Naive thymus-derived CD8-positive, alpha-beta T cell (primary cell): Measurements from ENCODE around the gene NDUFA3. TPM values are rescaled to one million over a fixed set of nuclear protein-coding genes. Genes with fewer than 3 reads are reported as not detected.

ENCODE experiments used
- ATAC-seq, 2 donors: fragments of 150-1000 bp; cut with Tn5 transposase in 1 of 2; sonication (Bioruptor Pico), chemical (Tn5 transposase) in 1 of 2; 1 replicate in 1 of 2; 2 replicates in 1 of 2; pipeline ENCODE4 v1.10.0; 2021; ENCODE audit warnings: mild to moderate bottlenecking in 2 of 2, moderate library complexity in 2 of 2
- POLR2A ChIA-PET: fragments of 350-600 bp; sonication (Branson Sonifier 250); formaldehyde crosslinking; loops from one replicate; lab custom pipeline; 2021; ENCODE audit warnings: antibody characterized with exemption; lab: Charles Lee
- DNase-seq, 10 donors: peaks; one replicate each; pipeline versions ENCODE4 v3.0.0 to v3.0.0-alpha.2; 2020 to 2022
- H3K27ac Mint-ChIP-seq, 10 donors: one replicate each; pipeline ENCODE4 v1.8.0; 2020 to 2022; ENCODE audit warnings: mild to moderate bottlenecking in 10 of 10, mixed read lengths in 10 of 10, moderate library complexity in 4 of 10, inconsistent platforms in 1 of 10
- H3K27me3 Mint-ChIP-seq, 5 donors: one replicate each; pipeline ENCODE4 v1.8.0; 2021 to 2022; ENCODE audit warnings: mixed read lengths in 5 of 5
- H3K36me3 Mint-ChIP-seq, 3 donors: one replicate each; pipeline ENCODE4 v1.8.0; 2020 to 2022; ENCODE audit warnings: mixed read lengths in 3 of 3, mild to moderate bottlenecking in 2 of 3, inconsistent platforms in 1 of 3
- H3K4me1 Mint-ChIP-seq, 4 donors: one replicate each; pipeline ENCODE4 v1.8.0; 2021 to 2022; ENCODE audit warnings: mixed read lengths in 4 of 4
- H3K4me3 Mint-ChIP-seq, 10 donors: one replicate each; pipeline ENCODE4 v1.8.0; 2020 to 2022; ENCODE audit warnings: mild to moderate bottlenecking in 10 of 10, mixed read lengths in 10 of 10, moderate library complexity in 6 of 10, inconsistent platforms in 1 of 10
- H3K9me3 Mint-ChIP-seq, 9 donors: one replicate each; pipeline ENCODE4 v1.8.0; 2020 to 2022; ENCODE audit warnings: mixed read lengths in 9 of 9, mild to moderate bottlenecking in 3 of 9, inconsistent platforms in 1 of 9, moderate library complexity in 1 of 9
- polyA plus RNA-seq, 3 donors: library from polyadenylated mRNA; unstranded; fragments of 300-500 nt; fragmentation: Illumina TruSeq; gene quantifications; one replicate each; pipeline ENCODE4 v1.2.3, GENCODE V29; 2021
- total RNA-seq, 8 experiments: library from RNA in 2 of 8; stranded (reverse) in 2 of 8; gene quantifications; one replicate each; pipeline ENCODE4 v1.2.3 and lab custom pipeline; 2021 to 2026

The NDUFA3 gene
- total and polyA plus RNA-seq, 5 experiments from 2014 or later = 103 to 564 (median 489) TPM

GRCh38 chr19:54147676-54148075 lies 45.0 kb downstream of the NDUFA3 start:
- POLR2A ChIA-PET = interaction anchor here (2.9 to 5.4 kb wide), 2 partner anchors 10 to 12 kb away, joined by 10 to 36 read pairs; partner anchors contain the start of genes CNOT3 and LENG1
- Mint-ChIP-seq H3K36me3 (peaks cover 0 to 87% (median 10%) of the 10 kb centered on the region in 3 donors), H3K9me3 (no peaks in the 10 kb centered on the region), H3K4me3 (no peak overlapping the region), H3K27me3 (no peaks in the 10 kb centered on the region), H3K4me1 (peaks cover 0 to 30% (median 12%) of the 10 kb centered on the region in 4 donors), H3K27ac (peak overlapping the region in 2 of 10 donors; percentile 20 to 40)
- ATAC-seq (no peak), DNase-seq (no peak)

GRCh38 chr19:54148158-54148557 lies 45.5 kb downstream of the NDUFA3 start:
- peaks cover 0 to 86% (median 10%) of the 10 kb centered on the region in 3 donors for H3K36me3 Mint-ChIP-seq
- ATAC-seq (no peak), DNase-seq (no peak)
- no peaks in the 10 kb centered on the region for H3K27me3 Mint-ChIP-seq
- peaks cover 0 to 29% (median 15%) of the 10 kb centered on the region in 4 donors for H3K4me1 Mint-ChIP-seq
- H3K9me3 Mint-ChIP-seq = no peaks in the 10 kb centered on the region
- POLR2A ChIA-PET = interaction anchor here (2.9 to 5.4 kb wide), 2 partner anchors 11 kb away, joined by 10 to 36 read pairs; partner anchors contain the start of genes CNOT3 and LENG1
- no peak overlapping the region for H3K27ac Mint-ChIP-seq
- H3K4me3 Mint-ChIP-seq = no peak overlapping the region

GRCh38 chr19:54149021-54149812 lies 46.6 kb downstream of the NDUFA3 start:
- Mint-ChIP-seq H3K27ac (peak overlapping the region in 9 of 10 donors; percentile 25 to 88 (median 52)), H3K27me3 (no peaks in the 10 kb centered on the region), H3K36me3 (peaks cover 0 to 86% (median 2%) of the 10 kb centered on the region in 3 donors), H3K4me3 (no peak overlapping the region), H3K4me1 (peaks cover 9 to 30% (median 23%) of the 10 kb centered on the region in 4 donors), H3K9me3 (no peaks in the 10 kb centered on the region)
- DNase-seq (no peak), ATAC-seq (no peak)
- POLR2A ChIA-PET = interaction anchor here (0.6 to 5.4 kb wide), 3 partner anchors 10 to 14 kb away, joined by 3 to 36 read pairs (median 10); partner anchors contain the start of genes CNOT3 and LENG1

GRCh38 chr19:54151362-54152035 lies 48.8 kb downstream of the NDUFA3 start:
- Mint-ChIP-seq H3K27ac (peak overlapping the region in 7 of 10 donors; percentile 20 to 86 (median 65)), H3K27me3 (no peaks in the 10 kb centered on the region), H3K4me3 (peak overlapping the region in 1 of 10 donors; percentile 36), H3K36me3 (peaks cover 7 to 84% (median 10%) of the 10 kb centered on the region in 3 donors), H3K4me1 (peaks cover 18 to 46% (median 33%) of the 10 kb centered on the region in 4 donors), H3K9me3 (no peaks in the 10 kb centered on the region)
- POLR2A ChIA-PET = interaction anchor here (1.3 to 5.4 kb wide), 3 partner anchors 10 to 14 kb away, joined by 3 to 36 read pairs (median 4); partner anchors contain the start of gene CNOT3
- ATAC-seq (no peak), DNase-seq (no peak)

GRCh38 chr19:54152267-54152666 lies 49.6 kb downstream of the NDUFA3 start:
- peaks cover 7 to 83% (median 10%) of the 10 kb centered on the region in 3 donors for H3K36me3 Mint-ChIP-seq
- no peaks in the 10 kb centered on the region for H3K27me3 Mint-ChIP-seq
- H3K4me3 Mint-ChIP-seq = no peak overlapping the region
- DNase-seq = no peak
- POLR2A ChIA-PET = interaction anchor here (5.4 kb wide), 1 partner anchor 15 kb away, joined by 36 read pairs; the partner anchor contains the start of gene CNOT3
- H3K9me3 Mint-ChIP-seq = no peaks in the 10 kb centered on the region
- peaks cover 22 to 54% (median 38%) of the 10 kb centered on the region in 4 donors for H3K4me1 Mint-ChIP-seq
- H3K27ac Mint-ChIP-seq = peak overlapping the region in 2 of 10 donors; percentile 51 to 80
- no peak for ATAC-seq

- H3K27ac Mint-ChIP-seq = peak overlapping the region in 8 of 10 donors; percentile 20 to 86 (median 47)
- DNase-seq (no peak), ATAC-seq (no peak)
- peaks cover 28 to 56% (median 40%) of the 10 kb centered on the region in 4 donors for H3K4me1 Mint-ChIP-seq
- peaks cover 7 to 85% (median 10%) of the 10 kb centered on the region in 3 donors for H3K36me3 Mint-ChIP-seq
- H3K4me3 Mint-ChIP-seq = peak overlapping the region in 3 of 10 donors; percentile 22 to 60 (median 41)
- H3K27me3 Mint-ChIP-seq = no peaks in the 10 kb centered on the region
- POLR2A ChIA-PET = interaction anchor here (0.8 to 5.4 kb wide), 2 partner anchors 16 to 17 kb away, joined by 3 to 36 read pairs; partner anchors contain the start of gene CNOT3
- no peaks in the 10 kb centered on the region for H3K9me3 Mint-ChIP-seq
Observed at GRCh38 chr19:54152878-54153524, 50.3 kb downstream of the NDUFA3 start.

- Mint-ChIP-seq H3K4me3 (peak overlapping the region in 5 of 10 donors; percentile 60 to 75 (median 66)), H3K27ac (peak overlapping the region in 9 of 10 donors; percentile 44 to 92 (median 85))
Observed at GRCh38 chr19:54153731-54154326, 51.2 kb downstream of the NDUFA3 start.

GRCh38 chr19:54154603-54155345 lies 52.1 kb downstream of the NDUFA3 start:
- peaks cover 28 to 69% (median 51%) of the 10 kb centered on the region in 4 donors for H3K4me1 Mint-ChIP-seq
- H3K36me3 Mint-ChIP-seq = peaks cover 7 to 78% (median 12%) of the 10 kb centered on the region in 3 donors
- ATAC-seq (peak; percentile 8 to 34), DNase-seq (peak in 8 of 10 donors; percentile 37 to 79 (median 70))
- no peaks in the 10 kb centered on the region for H3K9me3 Mint-ChIP-seq
- peak overlapping the region; percentile 73 to 95 (median 90) for H3K27ac Mint-ChIP-seq
- H3K4me3 Mint-ChIP-seq = peak overlapping the region; percentile 22 to 81 (median 62)
- H3K27me3 Mint-ChIP-seq = no peaks in the 10 kb centered on the region
- POLR2A ChIA-PET = interaction anchor here (1.0 to 7.6 kb wide), 4 partner anchors 12 to 46 kb away, joined by 5 to 129 read pairs (median 61); partner anchors contain the start of genes CNOT3, MBOAT7, RPS9 and TSEN34

More at GRCh38 chr19:54153731-54154326, 51.2 kb downstream of the NDUFA3 start:
- POLR2A ChIA-PET = interaction anchor here (0.8 kb wide), 1 partner anchor 18 kb away, joined by 3 read pairs; no protein-coding TSS in a partner anchor
- Mint-ChIP-seq H3K36me3 (peaks cover 7 to 84% (median 12%) of the 10 kb centered on the region in 3 donors), H3K9me3 (no peaks in the 10 kb centered on the region), H3K27me3 (no peaks in the 10 kb centered on the region), H3K4me1 (peaks cover 29 to 64% (median 47%) of the 10 kb centered on the region in 4 donors)
- DNase-seq (no peak), ATAC-seq (no peak)

- POLR2A ChIA-PET = interaction anchor here (5.2 to 7.6 kb wide), 4 partner anchors 13 to 41 kb away, joined by 19 to 129 read pairs (median 67); partner anchors contain the start of genes CNOT3, MBOAT7, PRPF31 and TFPT
- no peaks in the 10 kb centered on the region for H3K27me3 Mint-ChIP-seq
- no peaks in the 10 kb centered on the region for H3K9me3 Mint-ChIP-seq
- peaks cover 7 to 71% (median 12%) of the 10 kb centered on the region in 3 donors for H3K36me3 Mint-ChIP-seq
- peaks cover 31 to 73% (median 60%) of the 10 kb centered on the region in 4 donors for H3K4me1 Mint-ChIP-seq
- H3K4me3 Mint-ChIP-seq = peak overlapping the region in 5 of 10 donors; percentile 14 to 42 (median 36)
- peak overlapping the region in 4 of 10 donors; percentile 15 to 68 (median 54) for H3K27ac Mint-ChIP-seq
- ATAC-seq (no peak), DNase-seq (no peak)
Observed at GRCh38 chr19:54155694-54156093, 53.0 kb downstream of the NDUFA3 start.

- Mint-ChIP-seq H3K4me1 (peaks cover 35 to 72% (median 64%) of the 10 kb centered on the region in 4 donors), H3K36me3 (peaks cover 7 to 64% (median 12%) of the 10 kb centered on the region in 3 donors), H3K27ac (peak overlapping the region in 4 of 10 donors; percentile 27 to 49 (median 46)), H3K9me3 (no peaks in the 10 kb centered on the region), H3K4me3 (peak overlapping the region in 2 of 10 donors; percentile 32 to 77), H3K27me3 (no peaks in the 10 kb centered on the region)
- DNase-seq (no peak), ATAC-seq (no peak)
- POLR2A ChIA-PET = interaction anchor here (5.2 to 7.6 kb wide), 4 partner anchors 13 to 42 kb away, joined by 19 to 129 read pairs (median 67); partner anchors contain the start of genes CNOT3, MBOAT7, PRPF31 and TFPT
Observed at GRCh38 chr19:54156490-54156889, 53.8 kb downstream of the NDUFA3 start.
